K562 (cell line): ENCODE results near the gene CHRM1. TPM values are rescaled to one million over a fixed set of nuclear protein-coding genes. Genes with fewer than 3 reads are reported as not detected.
"Not testable (repeated sequence)": the region's sequence is repeated elsewhere in the genome, so short reads cannot be mapped to it uniquely, and the experiment has no call there.

Experiments used
- ATAC-seq: fragments of 200-7000 bp; cut with Tn5 transposase; 3 replicates; pipeline ENCODE4 v1.9.1; 2020; ENCODE audit warnings: moderate library complexity
- BruUV-seq: library from RNA; stranded (reverse); fragments of 400-500 nt; replicated peaks from 2 replicates; lab custom pipeline; 2021; lab: Mats Ljungman, UMichigan
- CTCF ChIA-PET: fragments of 300-600 bp; formaldehyde crosslinking; extraction: SDS; loops from one replicate; lab custom pipeline; 2021; ENCODE audit warnings: low intra/inter-chr PET ratio; lab: Yijun Ruan, JAX
- POLR2A ChIA-PET: fragments of 300-600, 350-650 bp; sonication (Branson Sonifier 250); formaldehyde crosslinking; extraction: SDS; loops from one replicate; lab custom pipeline; 2021; ENCODE audit warnings: antibody characterized with exemption, inconsistent platforms; lab: Yijun Ruan, JAX
- DNase-seq, 4 experiments: peaks; one replicate each; pipeline versions ENCODE4 v3.0.0 to v3.0.0-alpha.2; 2011 to 2018; ENCODE audit warnings: low spot score in 3 of 4, mixed read lengths in 3 of 4; ENCODE audit errors: extremely low read depth in 1 of 4
- FAIRE-seq: peaks from 2 replicates; lab custom pipeline; 2011; peaks lifted over from hg19 to GRCh38; lab: Jason Lieb, UNC
- H2AFZ ChIP-seq: 2 replicates; pipeline ENCODE4 v1.6.0; 2011; ENCODE audit warnings: low read depth, low read length, control low read depth, inconsistent platforms
- H3K27ac ChIP-seq: fragments of 200-600 bp; 3 replicates; pipeline ENCODE4 v1.8.0; 2011; ENCODE audit warnings: low read depth, mild to moderate bottlenecking, control low read depth, inconsistent platforms, low read length, moderate library complexity, mixed read lengths; ENCODE audit errors: extremely low read depth
- H3K27me3 ChIP-seq, 2 experiments: fragments of 300-600 bp in 1 of 2; 2 replicates in 1 of 2; 3 replicates in 1 of 2; pipeline versions ENCODE4 v1.6.0 to v1.8.0; 2011; ENCODE audit warnings: inconsistent platforms in 2 of 2, low read length in 2 of 2, mild to moderate bottlenecking in 1 of 2, mixed read lengths in 1 of 2, moderate library complexity in 1 of 2; ENCODE audit not compliant: control insufficient read depth in 2 of 2, insufficient read depth in 2 of 2
- H3K36me3 ChIP-seq: fragments of 300-600 bp; 3 replicates; pipeline ENCODE4 v1.8.0; 2011; ENCODE audit warnings: mild to moderate bottlenecking, low read length, inconsistent platforms; ENCODE audit not compliant: control insufficient read depth, insufficient read depth
- H3K4me1 ChIP-seq, 2 experiments: fragments of 200-600 bp in 1 of 2; replicated peaks in 1 of 2; 2 replicates in 1 of 2; 3 replicates in 1 of 2; pipeline versions ENCODE4 v1.5.1 to v1.8.0; 2011; ENCODE audit warnings: inconsistent platforms in 2 of 2, low read length in 2 of 2, mild to moderate bottlenecking in 1 of 2, mixed read lengths in 1 of 2, moderate library complexity in 1 of 2; ENCODE audit not compliant: control insufficient read depth in 2 of 2, insufficient read depth in 2 of 2
- H3K4me2 ChIP-seq: 2 replicates; pipeline ENCODE4 v1.6.1; 2011; ENCODE audit warnings: low read length, control low read depth, inconsistent platforms, mixed read lengths; ENCODE audit not compliant: insufficient read depth
- H3K4me3 ChIP-seq: fragments of 200-600 bp; sonication (generic), shearing (Covaris generic); 2 replicates; pipeline ENCODE4 v1.5.1; 2016; ENCODE audit warnings: control low read depth, inconsistent platforms
- H3K79me2 ChIP-seq: fragments of 200-600 bp; 3 replicates; pipeline ENCODE4 v1.8.0; 2011; ENCODE audit warnings: low read length, inconsistent platforms; ENCODE audit not compliant: control insufficient read depth, insufficient read depth
- H3K9ac ChIP-seq, 2 experiments: 2 replicates each; pipeline versions ENCODE4 v1.6.0 to v1.6.1; 2011; ENCODE audit warnings: low read depth in 2 of 2, low read length in 2 of 2, control low read depth in 1 of 2, inconsistent platforms in 1 of 2, mild to moderate bottlenecking in 1 of 2, mixed read lengths in 1 of 2; ENCODE audit not compliant: insufficient read depth in 1 of 2
- H3K9me1 ChIP-seq: one replicate; pipeline ENCODE4 v1.6.0; 2011; ENCODE audit warnings: inconsistent platforms, mild to moderate bottlenecking, low read length, moderate library complexity; ENCODE audit not compliant: control insufficient read depth, insufficient read depth
- H3K9me3 ChIP-seq: replicated peaks from 2 replicates; pipeline ENCODE4 v1.5.1; 2011; ENCODE audit warnings: low read depth, low read length, inconsistent platforms; ENCODE audit not compliant: control insufficient read depth, insufficient read depth
- H4K20me1 ChIP-seq: replicated peaks from 2 replicates; pipeline ENCODE4 v1.6.1; 2011; ENCODE audit warnings: low read length, inconsistent platforms, mixed read lengths; ENCODE audit not compliant: control insufficient read depth, insufficient read depth
- ADNP ChIP-seq: fragments of 200-800 bp; sonication (Bioruptor generic); IDR thresholded peaks from 2 replicates; pipeline ENCODE4 v1.6.1; 2016; ENCODE audit warnings: missing genetic modification characterization, missing compliant biosample characterization
- FOXA3 ChIP-seq, 2 experiments: fragments of 450-650 bp in 1 of 2; sonication (generic) in 1 of 2; formaldehyde crosslinking; IDR thresholded peaks in 1 of 2; conservative IDR thresholded peaks in 1 of 2; 2 replicates each; pipeline versions ENCODE4 v1.4.0 to v1.8.0; 2020 to 2022; ENCODE audit warnings: mild to moderate bottlenecking in 2 of 2, missing genetic modification reagents in 1 of 2
- HDGF ChIP-seq: fragments of 450-650 bp; IDR thresholded peaks from 2 replicates; pipeline ENCODE4 v1.6.1; 2016
- WGBS: fragments of 100-300 bp; shearing (Covaris generic); methylation state at CpG from one replicate; pipeline ENCODE4 v1.1.6; 2016; ENCODE audit warnings: low coverage, mixed read lengths; ENCODE audit not compliant: insufficient coverage; ENCODE audit errors: missing lambda C conversion rate; 5-methylcytosine and 5-hydroxymethylcytosine counted together
- in situ Hi-C: fragments of 300-500 bp; cut with MboI; formaldehyde crosslinking; loops from 4 replicates; pipeline ENCODE4 v1.15.0; 2018; ENCODE audit warnings: inconsistent platforms, mixed read lengths
- intact Hi-C: fragments of 100-400 bp; cut with micrococcal nuclease; formaldehyde crosslinking; loops from 2 replicates; pipeline ENCODE4 v1.14.2; 2022
- polyA plus RNA-seq, 8 experiments: library from polyadenylated mRNA; depleted of rRNA in 4 of 8; stranded (reverse) in 5 of 8; unstranded in 3 of 8; fragments of >200 nt; fragmentation: Nextera tagmentation in 2 of 8; fragmentation: Illumina TruSeq in 1 of 8; extraction: Ambion mirVana in 2 of 8; extraction: Trizol in 1 of 8; gene quantifications; 2 replicates each; pipeline versions ENCODE4 v1.2.1 to v1.2.3, GENCODE V29; 2011 to 2014; ENCODE audit warnings: inconsistent platforms in 1 of 8, missing spikeins in 1 of 8
- total RNA-seq, 7 experiments: library from RNA; depleted of rRNA in 6 of 7; stranded (reverse); fragments of >200 nt in 6 of 7; fragmentation: Illumina TruSeq in 2 of 7; extraction: Trizol in 2 of 7; gene quantifications; 2 replicates each; pipeline versions ENCODE4 v1.2.1 to v1.2.3, GENCODE V29; 2011 to 2021; ENCODE audit warnings: low replicate concordance in 1 of 7
- TF ChIP-seq, protein P1 (sequence below), 2 experiments: fragments of 450-650 bp; IDR thresholded peaks; 2 replicates each; pipeline ENCODE4 v1.6.1; 2016

Gene CHRM1
- total and polyA plus RNA-seq, 9 of the 15 experiments (the other 6 are each of a cell fraction or from before 2014, with no cell fraction given), result not detected

- H2AFZ ChIP-seq, ATAC-seq, H3K9me1 ChIP-seq, BruUV-seq, FAIRE-seq, H3K4me3 ChIP-seq, DNase-seq, H3K9me3 ChIP-seq, H3K27me3 ChIP-seq: not testable (repeated sequence)
- Histone ChIP-seq H3K9ac (peak overlapping the region; percentile 23 to 59; a peak in 2 of 4 replicates), H3K79me2 (peaks cover 97% of the 10 kb centered on the region), H3K4me2 (peak overlapping the region; percentile 32; the same call in 1 of the 2 replicates), H3K4me1 (peaks cover 22 to 28% of the 10 kb centered on the region in 2 experiments; a peak in 4 of 5 replicates), H4K20me1 (peaks cover 13% of the 10 kb centered on the region), H3K27ac (peak overlapping the region; percentile 63; the same call in 2 of the 3 replicates), H3K36me3 (peaks cover 59% of the 10 kb centered on the region)
- 0 out of 4 replicates have a peak, but pooled peaks of 1 of the 2 experiments have one; percentile 27 for TF ChIP-seq FOXA3 (CRISPR knock-in tag; conservative IDR thresholded peaks at IDR 0.05 in 1 of 2, IDR thresholded peaks at IDR 0.05 in 1 of 2)
- TF ChIP-seq ADNP (tag), result 0 out of 2 replicates have a peak, but pooled peaks have one; percentile 16
- TF ChIP-seq, protein P1, sequence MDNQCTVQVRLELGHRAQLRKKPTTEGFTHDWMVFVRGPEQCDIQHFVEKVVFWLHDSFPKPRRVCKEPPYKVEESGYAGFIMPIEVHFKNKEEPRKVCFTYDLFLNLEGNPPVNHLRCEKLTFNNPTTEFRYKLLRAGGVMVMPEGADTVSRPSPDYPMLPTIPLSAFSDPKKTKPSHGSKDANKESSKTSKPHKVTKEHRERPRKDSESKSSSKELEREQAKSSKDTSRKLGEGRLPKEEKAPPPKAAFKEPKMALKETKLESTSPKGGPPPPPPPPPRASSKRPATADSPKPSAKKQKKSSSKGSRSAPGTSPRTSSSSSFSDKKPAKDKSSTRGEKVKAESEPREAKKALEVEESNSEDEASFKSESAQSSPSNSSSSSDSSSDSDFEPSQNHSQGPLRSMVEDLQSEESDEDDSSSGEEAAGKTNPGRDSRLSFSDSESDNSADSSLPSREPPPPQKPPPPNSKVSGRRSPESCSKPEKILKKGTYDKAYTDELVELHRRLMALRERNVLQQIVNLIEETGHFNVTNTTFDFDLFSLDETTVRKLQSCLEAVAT (IDR thresholded peaks at IDR 0.05), result peak in 1 of 2 experiments; percentile 69; a peak in 1 of 4 replicates
- 0 out of 2 replicates have a peak, but pooled peaks have one; percentile 39 for TF ChIP-seq HDGF
- intact Hi-C loops, result loop anchor here (1.0 to 5.0 kb wide), 5 partner anchors 19 to 134 kb away; partner anchors contain the start of genes HNRNPUL2, NXF1, SLC3A2 and TMEM179B
- 79% methylated on average over 15 of the region's 16 CpGs for WGBS
- ChIA-PET POLR2A (interaction anchor here (0.6 to 7.2 kb wide), 11 partner anchors 11 to 197 kb away, joined by 3 to 45 read pairs (median 4); partner anchors contain the start of genes C11orf98, CSKMT, SLC3A2 and WDR74), CTCF (interaction anchor here (0.8 to 4.1 kb wide), 3 partner anchors 75 to 481 kb away, joined by 3 to 51 read pairs (median 8); partner anchors contain the start of gene TMEM179B)
- in situ Hi-C loops, result loop anchor here (25.0 kb wide), 1 partner anchor 474 kb away; no protein-coding TSS in a partner anchor
Observed at GRCh38 chr11:62861564-62862192, 59.5 kb downstream of the CHRM1 start.
